T47D (cell line): Measurements from ENCODE around the gene ORM1.

Source experiments
- DNase-seq, 2 experiments: peaks; one replicate each; pipeline versions ENCODE4 v3.0.0 to v3.0.0-alpha.2; 2011 to 2012; ENCODE audit warnings: low read depth in 1 of 2, low spot score in 1 of 2
- JUND ChIP-seq: IDR thresholded peaks from 2 replicates; pipeline ENCODE4 v1.6.1; 2012; ENCODE audit warnings: low read depth
- in situ Hi-C: cut with HindIII; loops from 2 replicates; pipeline ENCODE4 v1.10.0; 2016; ENCODE audit warnings: low sequenced_read_pairs, low pct_unique_long_range_greater_than_20kb

ORM1 gene

GRCh38 chr9:114351932-114352331 is 29.0 kb downstream of the ORM1 start:
- TF ChIP-seq JUND, result no peak
- in situ Hi-C loops, result no loop called here
- no peak for DNase-seq

- no peak for DNase-seq
- TF ChIP-seq JUND, result no peak
- in situ Hi-C loops, result no loop called here
Measured at GRCh38 chr9:114355821-114356220, 32.9 kb downstream of the ORM1 start.

DNA sequence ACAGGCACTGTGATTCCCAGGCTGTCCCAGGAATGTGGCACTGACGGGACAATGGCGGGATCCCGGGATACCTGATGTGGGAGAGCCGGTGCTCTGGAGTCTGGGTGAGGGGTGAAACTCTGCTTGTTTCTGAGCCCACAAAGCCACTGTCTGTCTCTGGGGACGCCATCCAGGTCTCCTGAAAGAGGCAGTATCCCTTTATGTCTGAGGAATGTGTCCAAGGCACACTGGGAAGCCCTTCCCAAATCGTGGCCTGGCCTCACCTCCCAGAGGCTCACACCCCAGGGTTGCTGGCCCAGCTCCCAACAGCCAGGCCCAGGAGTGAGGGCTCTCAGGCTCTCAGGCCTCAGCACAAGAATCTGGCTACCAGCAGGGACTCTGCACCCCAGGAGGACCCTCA is 33.9 kb downstream of the ORM1 start:
- no peak for DNase-seq
- TF ChIP-seq JUND, result no peak
- in situ Hi-C loops, result no loop called here

- no peak for DNase-seq
- in situ Hi-C loops, result no loop called here
- TF ChIP-seq JUND, result no peak
Measured at GRCh38 chr9:114357360-114357759, 34.5 kb downstream of the ORM1 start.

DNA sequence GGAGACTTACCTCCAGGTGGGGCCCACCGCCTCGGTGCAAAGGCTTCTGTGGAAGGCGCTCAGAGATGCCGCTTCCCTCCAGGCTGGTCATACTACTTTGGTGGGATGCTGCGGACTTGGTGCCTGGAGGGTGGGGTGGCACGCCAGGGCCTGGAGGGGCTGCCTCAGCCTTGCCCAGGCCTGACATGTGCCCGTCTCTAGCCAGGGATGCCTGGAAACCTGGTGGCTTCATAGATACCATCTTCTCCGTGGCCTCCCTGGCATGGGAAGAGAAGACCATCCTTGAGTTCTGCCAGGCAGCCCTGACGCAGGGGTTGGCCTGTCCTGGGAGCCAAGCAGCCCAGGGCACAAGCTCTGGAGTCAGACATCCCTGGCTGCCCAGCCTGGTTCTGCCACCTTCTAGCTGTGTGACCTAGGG is 35.0 kb downstream of the ORM1 start:
- no peak for DNase-seq
- in situ Hi-C loops, result no loop called here
- no peak for TF ChIP-seq JUND

DNA sequence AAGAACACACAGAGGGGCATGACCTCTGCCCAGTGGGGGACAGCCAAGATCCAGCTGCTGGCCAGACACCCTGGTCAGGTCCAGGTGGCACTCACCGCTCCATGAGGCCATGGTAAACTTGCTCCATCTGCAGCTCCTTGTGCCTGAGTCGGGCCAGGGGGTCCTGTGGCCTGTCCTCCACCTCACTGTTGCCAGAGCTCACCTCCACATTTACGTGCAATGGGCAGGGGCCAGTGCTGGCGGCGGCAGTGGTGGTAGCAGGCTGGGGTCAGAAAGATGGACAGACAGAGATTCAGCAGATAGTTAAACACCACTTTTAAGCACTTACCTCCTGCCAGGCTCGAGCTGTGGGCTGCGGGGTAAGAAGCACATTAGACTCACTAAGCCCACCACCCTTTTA is 36.9 kb downstream of the ORM1 start:
- DNase-seq, result no peak
- TF ChIP-seq JUND, result no peak
- in situ Hi-C loops, result no loop called here

GRCh38 chr9:114361542-114361941 is 38.6 kb downstream of the ORM1 start:
- no peak for TF ChIP-seq JUND
- DNase-seq, result no peak
- in situ Hi-C loops, result no loop called here

GRCh38 chr9:114362394-114362793 is 39.5 kb downstream of the ORM1 start:
- TF ChIP-seq JUND, result no peak
- DNase-seq, result no peak
- in situ Hi-C loops, result no loop called here

- in situ Hi-C loops, result no loop called here
- TF ChIP-seq JUND, result no peak
- DNase-seq, result no peak
Measured at GRCh38 chr9:114363424-114363823, 40.5 kb downstream of the ORM1 start.

DNA sequence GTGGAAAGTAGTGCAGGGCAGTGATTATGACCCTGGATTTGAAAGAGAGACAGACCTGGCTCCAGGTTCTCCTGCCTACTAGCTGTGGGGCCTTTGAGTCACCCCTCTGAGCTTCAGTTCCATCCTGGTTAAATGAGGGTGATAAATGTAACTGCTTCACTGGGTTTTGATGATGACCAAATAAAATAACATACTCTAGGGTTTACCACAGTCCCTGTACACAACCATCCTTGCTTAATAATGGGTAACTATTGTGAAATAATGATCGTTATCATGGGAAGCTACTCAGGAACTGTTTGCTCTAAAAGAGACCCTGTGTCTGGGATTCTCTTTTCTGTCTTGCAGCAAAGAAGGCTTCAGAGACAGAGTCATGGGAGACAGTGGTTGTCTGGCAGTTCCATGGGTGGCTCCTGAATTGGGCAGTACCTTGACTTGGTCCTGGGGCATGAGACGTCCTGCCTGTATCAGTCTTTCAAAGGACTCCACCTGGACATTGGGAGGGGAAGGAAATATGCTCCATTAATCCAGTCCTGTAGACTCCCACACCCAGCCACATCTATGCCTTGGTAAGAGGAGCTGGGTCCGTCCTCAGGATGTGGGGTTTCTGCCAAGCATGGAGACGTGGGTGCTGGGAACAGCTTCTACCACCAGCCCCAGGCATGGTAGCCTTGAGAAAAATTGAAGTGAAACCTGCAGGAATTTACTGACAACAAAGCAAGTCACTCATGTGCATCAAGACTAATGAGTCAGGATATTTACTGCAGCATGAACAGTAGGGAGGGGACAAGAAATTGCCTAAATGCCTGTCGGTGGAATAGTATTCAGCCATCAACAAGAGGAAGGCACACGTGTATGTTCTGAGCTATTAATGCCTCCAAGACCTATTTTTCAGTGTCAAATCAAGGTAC is 41.5 kb downstream of the ORM1 start:
- peak in 1 of 2 experiments; percentile 35 for DNase-seq
- in situ Hi-C loops, result no loop called here
- TF ChIP-seq JUND, result no peak

- no peak for TF ChIP-seq JUND
- no peak for DNase-seq
- in situ Hi-C loops, result no loop called here
Measured at GRCh38 chr9:114365194-114365593, 42.3 kb downstream of the ORM1 start.

DNA sequence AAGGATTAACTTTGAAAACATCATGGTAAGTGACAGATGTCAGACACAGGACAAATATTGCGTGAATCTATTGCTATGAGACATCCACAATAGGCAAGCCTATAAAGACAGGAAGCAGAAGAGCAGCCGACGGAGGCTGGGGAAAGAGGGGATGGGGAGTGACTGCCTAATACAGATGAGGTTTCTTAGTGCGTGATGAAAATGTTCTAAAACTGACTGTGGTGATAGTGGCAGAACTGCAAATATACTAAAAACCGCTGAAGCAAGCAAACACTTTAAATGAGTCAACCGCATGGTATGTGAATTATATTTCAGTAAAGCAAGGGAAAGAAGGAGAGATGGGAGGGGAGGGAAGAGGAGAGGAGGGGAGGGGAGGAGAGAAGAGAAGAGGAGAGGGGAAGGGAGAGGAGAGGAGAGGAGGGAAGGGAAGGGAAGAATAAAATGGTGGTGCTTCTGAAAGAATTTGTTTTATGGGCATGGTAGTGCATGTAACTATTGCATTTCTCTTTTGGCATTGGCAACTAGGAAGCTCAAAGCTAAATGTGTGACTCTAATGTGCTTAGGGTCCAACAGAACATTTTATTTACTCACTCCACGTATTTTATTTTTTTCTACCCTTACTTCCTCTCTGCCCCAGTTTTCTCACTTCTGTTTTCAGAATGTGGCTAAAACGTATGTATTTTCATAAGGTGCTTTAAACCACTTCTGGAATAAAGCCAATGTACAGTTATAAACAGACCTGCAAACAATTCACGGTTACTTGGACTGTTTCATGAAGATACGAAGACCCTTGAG is 43.6 kb downstream of the ORM1 start:
- TF ChIP-seq JUND, result no peak
- DNase-seq, result no peak
- in situ Hi-C loops, result no loop called here

DNA sequence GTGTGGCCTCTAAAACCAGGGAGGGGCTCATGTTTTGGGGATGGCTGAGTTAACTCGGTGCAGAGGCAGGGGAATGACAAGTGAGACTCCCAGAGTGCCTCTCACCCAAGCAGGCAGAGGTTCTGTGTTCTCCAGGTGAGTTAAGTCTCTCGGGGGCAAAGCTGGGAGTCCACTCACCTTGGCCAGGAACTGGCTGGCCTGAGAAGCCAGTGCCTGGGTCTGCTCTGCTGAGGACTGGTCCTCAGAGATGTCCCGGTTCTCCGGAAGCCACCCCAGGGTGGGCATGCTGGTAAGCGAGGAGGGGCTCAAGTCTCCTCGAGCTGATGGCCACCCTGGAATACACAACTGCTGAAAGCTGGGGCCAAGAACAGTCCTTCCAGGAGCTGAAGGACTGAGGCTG is 44.5 kb downstream of the ORM1 start:
- no peak for TF ChIP-seq JUND
- in situ Hi-C loops, result no loop called here
- no peak for DNase-seq
